NCI-H1417 (cell line): ENCODE data around the gene EEF1G.
A peak's percentile ranks its signal among the peaks of the same experiment; 100 is the strongest.
"Not testable (repeated sequence)": the region's sequence is repeated elsewhere in the genome, so short reads cannot be mapped to it uniquely, and the experiment has no call there.

Source experiments
- DNase-seq, 3 experiments: peaks; one replicate each; lab custom pipeline; 2025; lab: John Stamatoyannopoulos, UW

Gene EEF1G

GRCh38 chr11:62554387-62555167 lies 19.1 kb downstream of the EEF1G start:
- no peak for DNase-seq

- no peak for DNase-seq
Observed at GRCh38 chr11:62553839-62554361, 19.8 kb downstream of the EEF1G start.

- DNase-seq: peak in 1 of 3 experiments; percentile 10
Observed at GRCh38 chr11:62553080-62553838, 20.4 kb downstream of the EEF1G start.

- DNase-seq: no peak
Observed at GRCh38 chr11:62552485-62553079, 21.1 kb downstream of the EEF1G start.

GRCh38 chr11:62550478-62550877 lies 23.2 kb downstream of the EEF1G start:
- not testable (repeated sequence) for DNase-seq

- DNase-seq: no peak
Observed at GRCh38 chr11:62548545-62549335, 25.0 kb downstream of the EEF1G start.

- no peak for DNase-seq
Observed at GRCh38 chr11:62547691-62548281, 25.9 kb downstream of the EEF1G start.

- no peak for DNase-seq
Observed at GRCh38 chr11:62546929-62547625, 26.6 kb downstream of the EEF1G start.

GRCh38 chr11:62546244-62546928 lies 27.3 kb downstream of the EEF1G start, which contains the start of gene AHNAK:
AHNAK (minus strand) TSS chr11:62546806; CDS start chr11:62536098, 10,708 bp downstream.
- DNase-seq: peak in 2 of 3 experiments; percentile 44 to 45

GRCh38 chr11:62545437-62546243 lies 28.1 kb downstream of the EEF1G start:
- DNase-seq: peak in 2 of 3 experiments; percentile 30 to 38

GRCh38 chr11:62544581-62545436 lies 28.9 kb downstream of the EEF1G start:
- peak in 2 of 3 experiments; percentile 11 to 30 for DNase-seq

- DNase-seq: no peak
Observed at GRCh38 chr11:62543680-62544444, 29.8 kb downstream of the EEF1G start.

GRCh38 chr11:62542750-62543567 lies 30.7 kb downstream of the EEF1G start:
- DNase-seq: peak; percentile 59 to 73 (median 62)

- peak; percentile 26 to 76 (median 60) for DNase-seq
Observed at GRCh38 chr11:62542111-62542745, 31.5 kb downstream of the EEF1G start.

- DNase-seq: no peak
Observed at GRCh38 chr11:62540804-62541701, 32.6 kb downstream of the EEF1G start.
